ENCODE measurements around the gene CSNK1G1.

The CSNK1G1 gene

GRCh38 chr15:64211696-64212095 is 144.3 kb downstream of the CSNK1G1 start:
- H3K27me3 ChIP-seq (ENCODE audit: insufficient read depth, low read length) = no peaks in the 10 kb centered on the region
- no peak overlapping the region for H3K4me3 ChIP-seq (ENCODE audit: low read depth, low read length, poor library complexity, severe bottlenecking)
- no peaks in the 10 kb centered on the region for H3K79me2 ChIP-seq (ENCODE audit: insufficient read depth, low read length)
- no peak overlapping the region for H3K4me2 ChIP-seq (ENCODE audit: low read length)
- no peaks in the 10 kb centered on the region for H3K4me1 ChIP-seq (ENCODE audit: insufficient read depth, low read length, severe bottlenecking)
- no peak for TF ChIP-seq CTCF (IDR thresholded peaks at IDR 0.05; ENCODE audit: low read length)
- TF ChIP-seq EZH2 (IDR thresholded peaks at IDR 0.05; ENCODE audit: borderline replicate concordance, low read length) = no peak
- H3K9me2 ChIP-seq (ENCODE audit: low read depth, low read length) = no peaks in the 10 kb centered on the region
- no peak overlapping the region for H2AFZ ChIP-seq (ENCODE audit: low read length)
- H3F3A ChIP-seq (ENCODE audit: insufficient read depth, low read length) = no peaks in the 10 kb centered on the region
- H4K20me1 ChIP-seq (ENCODE audit: insufficient read depth, low read length) = no peaks in the 10 kb centered on the region
- no peaks in the 10 kb centered on the region for H3K9me3 ChIP-seq (ENCODE audit: low read length)
- peaks cover 19% of the 10 kb centered on the region; the same call in 1 of the 2 replicates for H3K36me3 ChIP-seq (ENCODE audit: insufficient read depth, low read length)
- no peak overlapping the region for H3K27ac ChIP-seq (ENCODE audit: low read depth, low read length, poor library complexity, severe bottlenecking)
- H3K9ac ChIP-seq (ENCODE audit: low read length) = no peak overlapping the region

- Histone ChIP-seq H3K9me2 (ENCODE audit: low read depth, low read length) (no peaks in the 10 kb centered on the region), H3K79me2 (ENCODE audit: insufficient read depth, low read length) (no peaks in the 10 kb centered on the region), H3K27ac (ENCODE audit: low read depth, low read length, poor library complexity, severe bottlenecking) (no peak overlapping the region), H3F3A (ENCODE audit: insufficient read depth, low read length) (no peaks in the 10 kb centered on the region), H2AFZ (ENCODE audit: low read length) (no peak overlapping the region), H3K4me2 (ENCODE audit: low read length) (no peak overlapping the region), H3K9ac (ENCODE audit: low read length) (no peak overlapping the region), H3K4me3 (ENCODE audit: low read depth, low read length, poor library complexity, severe bottlenecking) (no peak overlapping the region), H3K4me1 (ENCODE audit: insufficient read depth, low read length, severe bottlenecking) (no peaks in the 10 kb centered on the region), H3K27me3 (ENCODE audit: insufficient read depth, low read length) (no peaks in the 10 kb centered on the region), H4K20me1 (ENCODE audit: insufficient read depth, low read length) (no peaks in the 10 kb centered on the region), H3K9me3 (ENCODE audit: low read length) (no peaks in the 10 kb centered on the region), H3K36me3 (ENCODE audit: insufficient read depth, low read length) (peaks cover 13% of the 10 kb centered on the region; the same call in 1 of the 2 replicates)
- TF ChIP-seq CTCF (IDR thresholded peaks at IDR 0.05; ENCODE audit: low read length) (no peak), EZH2 (IDR thresholded peaks at IDR 0.05; ENCODE audit: borderline replicate concordance, low read length) (no peak)
Observed at GRCh38 chr15:64210371-64210770, 145.6 kb downstream of the CSNK1G1 start.

GRCh38 chr15:64209680-64210334 is 146.2 kb downstream of the CSNK1G1 start:
- H3K4me1 ChIP-seq (ENCODE audit: insufficient read depth, low read length, severe bottlenecking) = no peaks in the 10 kb centered on the region
- H3F3A ChIP-seq (ENCODE audit: insufficient read depth, low read length) = no peaks in the 10 kb centered on the region
- H3K4me3 ChIP-seq (ENCODE audit: low read depth, low read length, poor library complexity, severe bottlenecking) = no peak overlapping the region
- H3K4me2 ChIP-seq (ENCODE audit: low read length) = no peak overlapping the region
- H3K27me3 ChIP-seq (ENCODE audit: insufficient read depth, low read length) = no peaks in the 10 kb centered on the region
- H2AFZ ChIP-seq (ENCODE audit: low read length) = no peak overlapping the region
- no peaks in the 10 kb centered on the region for H3K79me2 ChIP-seq (ENCODE audit: insufficient read depth, low read length)
- no peaks in the 10 kb centered on the region for H4K20me1 ChIP-seq (ENCODE audit: insufficient read depth, low read length)
- no peaks in the 10 kb centered on the region for H3K9me2 ChIP-seq (ENCODE audit: low read depth, low read length)
- no peak overlapping the region for H3K9ac ChIP-seq (ENCODE audit: low read length)
- H3K27ac ChIP-seq (ENCODE audit: low read depth, low read length, poor library complexity, severe bottlenecking) = no peak overlapping the region
- H3K9me3 ChIP-seq (ENCODE audit: low read length) = no peaks in the 10 kb centered on the region
- TF ChIP-seq EZH2 (IDR thresholded peaks at IDR 0.05; ENCODE audit: borderline replicate concordance, low read length) (no peak), CTCF (IDR thresholded peaks at IDR 0.05; ENCODE audit: low read length) (peak; percentile 52)
- H3K36me3 ChIP-seq (ENCODE audit: insufficient read depth, low read length) = peaks cover 13% of the 10 kb centered on the region; the same call in 1 of the 2 replicates

Measured in OCI-LY1 (cell line).